Activated CD4-positive, alpha-beta T cell treated with anti-CD3 and anti-CD28 coated beads, Interleukin-2, amount 10 ng/mL, durations not matched to agents 24 days and 14 days (primary cell): ENCODE data around the gene GRK1. TPM values are rescaled to one million over a fixed set of nuclear protein-coding genes. Genes with fewer than 3 reads are reported as not detected.
"Not testable (repeated sequence)": the region's sequence is repeated elsewhere in the genome, so short reads cannot be mapped to it uniquely, and the experiment has no call there.

Experiments
- DNase-seq: peaks from one replicate; pipeline ENCODE4 v3.0.0; 2022
- H3K27ac Mint-ChIP-seq: one replicate; pipeline ENCODE4 v1.8.0; 2022; ENCODE audit warnings: mild to moderate bottlenecking, mixed read lengths
- H3K27me3 Mint-ChIP-seq: one replicate; pipeline ENCODE4 v1.8.0; 2022; ENCODE audit warnings: mixed read lengths
- H3K36me3 Mint-ChIP-seq: one replicate; pipeline ENCODE4 v1.8.0; 2022; ENCODE audit warnings: low read depth, mild to moderate bottlenecking, mixed read lengths
- H3K4me1 Mint-ChIP-seq: one replicate; pipeline ENCODE4 v1.8.0; 2021; ENCODE audit warnings: mixed read lengths
- H3K4me3 Mint-ChIP-seq: one replicate; pipeline ENCODE4 v1.8.0; 2022; ENCODE audit warnings: mild to moderate bottlenecking, moderate library complexity, mixed read lengths
- H3K9me3 Mint-ChIP-seq: one replicate; pipeline ENCODE4 v1.8.0; 2021; ENCODE audit warnings: mixed read lengths
- intact Hi-C: fragments of 100-400 bp; cut with micrococcal nuclease; formaldehyde crosslinking; loops from one replicate; pipeline ENCODE4 v1.15.1; 2023
- total RNA-seq: library from RNA; stranded (reverse); gene quantifications from 2 replicates; pipeline ENCODE4 v1.2.3, GENCODE V29; 2022

GRK1 gene
- total RNA-seq, 1 donor from 2014 or later: 0.07 TPM

DNA sequence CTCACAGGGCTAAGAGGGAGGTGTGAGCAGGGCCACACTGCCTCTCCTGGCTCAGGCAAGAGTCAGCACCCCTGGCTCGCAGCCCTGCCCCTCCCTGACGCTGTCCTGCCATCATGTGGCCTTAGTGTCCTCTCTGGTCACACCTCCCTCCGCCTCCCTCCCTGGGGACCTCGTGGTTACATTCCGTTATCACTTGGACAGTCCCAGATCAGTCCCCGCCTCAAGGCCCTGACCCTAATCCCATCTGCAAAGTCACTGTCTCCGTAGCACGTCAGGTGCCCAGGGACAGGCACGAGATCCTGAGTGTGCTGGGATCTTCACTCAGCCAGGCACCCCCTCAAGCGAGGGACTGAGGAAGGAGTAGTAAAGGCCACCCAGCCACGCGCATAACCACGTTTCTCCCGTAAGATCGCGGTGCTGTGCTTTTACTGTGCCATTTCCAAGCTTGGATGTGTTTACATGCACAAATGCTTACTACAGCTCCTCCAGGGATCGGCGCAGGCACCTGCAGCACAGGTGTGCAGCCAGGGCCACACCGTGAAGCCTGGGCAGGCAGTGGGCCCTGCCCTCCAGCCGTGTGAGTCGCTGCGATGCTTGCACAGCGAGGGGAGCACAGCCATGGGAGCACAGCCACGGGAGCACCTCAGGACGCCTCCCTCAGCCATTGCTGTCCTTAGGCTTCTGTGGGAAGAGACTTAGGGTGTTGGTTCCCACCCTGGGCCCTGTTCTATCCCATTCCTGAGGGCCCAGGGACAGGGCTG is 81.3 kb downstream of the GRK1 start:
- no peak overlapping the region for H3K27ac Mint-ChIP-seq
- H3K36me3 Mint-ChIP-seq: no peaks in the 10 kb centered on the region
- intact Hi-C loops: no loop called here
- no peak for DNase-seq
- H3K4me3 Mint-ChIP-seq: no peak overlapping the region
- no peaks in the 10 kb centered on the region for H3K4me1 Mint-ChIP-seq
- H3K27me3 Mint-ChIP-seq: peaks cover 3% of the 10 kb centered on the region
- H3K9me3 Mint-ChIP-seq: peaks cover 17% of the 10 kb centered on the region

GRCh38 chr13:113748862-113749451 is 81.9 kb downstream of the GRK1 start:
- H3K9me3 Mint-ChIP-seq: peaks cover 18% of the 10 kb centered on the region
- no peaks in the 10 kb centered on the region for H3K36me3 Mint-ChIP-seq
- no peak overlapping the region for H3K27ac Mint-ChIP-seq
- no peaks in the 10 kb centered on the region for H3K4me1 Mint-ChIP-seq
- H3K4me3 Mint-ChIP-seq: no peak overlapping the region
- intact Hi-C loops: no loop called here
- DNase-seq: no peak
- peaks cover 3% of the 10 kb centered on the region for H3K27me3 Mint-ChIP-seq

- Mint-ChIP-seq H3K4me3 (no peak overlapping the region), H3K9me3 (peaks cover 18% of the 10 kb centered on the region), H3K4me1 (no peaks in the 10 kb centered on the region)
Observed at GRCh38 chr13:113749507-113749906, 82.5 kb downstream of the GRK1 start.

GRCh38 chr13:113749967-113750366 is 82.9 kb downstream of the GRK1 start:
- H3K36me3 Mint-ChIP-seq: no peaks in the 10 kb centered on the region

More at GRCh38 chr13:113749507-113749906, 82.5 kb downstream of the GRK1 start:
- Mint-ChIP-seq H3K36me3 (no peaks in the 10 kb centered on the region), H3K27ac (no peak overlapping the region), H3K27me3 (peaks cover 3% of the 10 kb centered on the region)
- DNase-seq: no peak
- intact Hi-C loops: no loop called here

DNA sequence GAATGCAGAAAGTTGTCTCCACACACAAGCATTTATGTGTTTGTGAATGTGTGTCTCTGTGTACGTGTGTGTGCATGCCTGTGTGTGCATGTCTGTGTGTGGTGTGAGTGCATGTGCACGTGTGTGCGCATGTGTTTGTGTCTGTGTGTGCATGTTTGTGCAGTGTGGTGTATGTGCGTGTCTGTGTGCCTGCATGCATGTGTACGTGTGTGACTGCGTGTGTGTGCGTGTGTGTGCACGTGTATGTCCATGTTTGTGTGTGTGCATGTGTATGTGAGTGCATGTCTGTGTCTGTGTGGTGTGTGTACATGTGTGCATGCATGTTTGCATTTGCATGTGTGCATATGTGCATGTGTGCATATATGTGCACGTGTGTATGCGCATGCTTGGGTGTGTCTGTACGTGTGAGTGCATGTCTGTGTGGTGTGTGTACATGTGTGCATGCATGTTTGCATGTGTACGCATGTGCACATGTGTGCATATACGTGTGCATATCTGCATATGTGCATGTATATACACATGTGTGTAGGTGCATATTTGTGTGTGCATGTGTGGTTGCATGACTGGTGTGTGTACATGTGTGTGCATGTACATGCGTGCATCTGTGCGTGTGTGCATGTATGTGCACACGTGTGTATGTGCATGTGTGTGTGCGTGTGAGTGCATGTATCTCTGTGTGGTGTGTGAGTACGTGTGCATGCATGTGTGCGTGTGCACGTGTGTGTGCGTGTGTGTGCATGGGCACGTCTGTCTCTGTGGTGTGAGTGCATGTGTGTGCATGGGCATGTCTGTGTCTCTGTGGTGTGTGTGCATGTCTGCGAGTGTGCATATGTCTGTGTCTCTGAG is 83.8 kb downstream of the GRK1 start:
- Mint-ChIP-seq H3K4me1 (no peaks in the 10 kb centered on the region), H3K27ac (no peak overlapping the region), H3K27me3 (no peaks in the 10 kb centered on the region), H3K9me3 (peaks cover 18% of the 10 kb centered on the region), H3K4me3 (no peak overlapping the region), H3K36me3 (no peaks in the 10 kb centered on the region)
- intact Hi-C loops: no loop called here
- DNase-seq: no peak

More at GRCh38 chr13:113749967-113750366, 82.9 kb downstream of the GRK1 start:
- intact Hi-C loops: no loop called here
- no peaks in the 10 kb centered on the region for H3K4me1 Mint-ChIP-seq
- H3K9me3 Mint-ChIP-seq: peaks cover 18% of the 10 kb centered on the region
- no peak overlapping the region for H3K27ac Mint-ChIP-seq
- H3K27me3 Mint-ChIP-seq: peaks cover under 1% of the 10 kb centered on the region
- DNase-seq: no peak
- no peak overlapping the region for H3K4me3 Mint-ChIP-seq

- intact Hi-C loops: no loop called here
- no peak for DNase-seq
- Mint-ChIP-seq H3K4me3 (no peak overlapping the region), H3K36me3 (no peaks in the 10 kb centered on the region), H3K27me3 (no peaks in the 10 kb centered on the region), H3K9me3 (peaks cover 18% of the 10 kb centered on the region), H3K27ac (no peak overlapping the region), H3K4me1 (no peaks in the 10 kb centered on the region)
Observed at GRCh38 chr13:113751491-113751890, 84.5 kb downstream of the GRK1 start.

GRCh38 chr13:113752211-113752986 is 85.4 kb downstream of the GRK1 start:
- H3K4me3 Mint-ChIP-seq, H3K27me3 Mint-ChIP-seq, H3K36me3 Mint-ChIP-seq, H3K27ac Mint-ChIP-seq, intact Hi-C loops, DNase-seq, H3K4me1 Mint-ChIP-seq: not testable (repeated sequence)
- peaks cover 18% of the 10 kb centered on the region for H3K9me3 Mint-ChIP-seq

DNA sequence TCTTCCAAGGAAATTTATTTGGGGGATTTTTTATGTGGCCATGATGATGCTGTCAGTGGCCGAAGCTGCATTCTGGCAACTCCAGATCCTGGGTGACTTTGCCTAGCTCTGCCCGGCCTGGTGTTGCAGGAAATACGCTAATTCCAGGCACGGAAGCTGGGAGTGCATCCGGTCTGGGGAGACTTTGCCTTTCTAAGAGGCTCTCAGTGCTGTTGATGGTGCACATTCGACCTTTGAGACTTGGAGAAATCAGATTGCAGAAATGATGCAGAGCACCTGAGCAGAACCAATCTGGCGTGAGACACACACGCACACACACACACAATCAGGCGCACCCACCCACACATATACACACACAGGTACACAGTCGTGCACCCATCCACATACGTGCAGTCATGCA is 86.2 kb downstream of the GRK1 start:
- no peak overlapping the region for H3K27ac Mint-ChIP-seq
- H3K4me3 Mint-ChIP-seq: no peak overlapping the region
- H3K9me3 Mint-ChIP-seq: peaks cover 18% of the 10 kb centered on the region
- peaks cover 5% of the 10 kb centered on the region for H3K27me3 Mint-ChIP-seq
- intact Hi-C loops: no loop called here
- no peaks in the 10 kb centered on the region for H3K36me3 Mint-ChIP-seq
- H3K4me1 Mint-ChIP-seq: peaks cover 3% of the 10 kb centered on the region
- DNase-seq: no peak

DNA sequence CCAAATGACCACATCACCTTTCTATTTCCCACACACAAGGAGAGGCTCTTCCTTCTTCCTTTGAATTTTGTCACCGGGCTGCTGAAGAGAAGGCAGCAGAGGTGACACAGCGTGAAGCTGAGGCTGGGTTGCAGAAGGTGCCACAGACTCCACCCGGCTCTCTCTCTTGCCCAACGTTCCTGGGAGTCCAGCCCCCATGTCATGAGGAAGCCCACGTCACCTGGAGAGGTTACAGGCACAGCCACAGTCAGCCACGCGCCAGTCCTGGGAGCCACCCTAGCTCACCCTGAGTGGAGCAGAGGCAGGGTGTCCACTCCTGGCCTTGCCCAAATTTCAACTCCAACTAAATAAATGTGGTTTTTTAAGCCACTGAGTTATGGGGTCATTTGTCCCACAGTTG is 87.2 kb downstream of the GRK1 start:
- peaks cover 10% of the 10 kb centered on the region for H3K27me3 Mint-ChIP-seq
- peaks cover 18% of the 10 kb centered on the region for H3K9me3 Mint-ChIP-seq
- peaks cover 6% of the 10 kb centered on the region for H3K4me1 Mint-ChIP-seq
- no peak overlapping the region for H3K27ac Mint-ChIP-seq
- no peak for DNase-seq
- no peak overlapping the region for H3K4me3 Mint-ChIP-seq
- H3K36me3 Mint-ChIP-seq: no peaks in the 10 kb centered on the region
- intact Hi-C loops: no loop called here

- H3K9me3 Mint-ChIP-seq: peaks cover 18% of the 10 kb centered on the region
- intact Hi-C loops: no loop called here
- no peak overlapping the region for H3K27ac Mint-ChIP-seq
- peaks cover 11% of the 10 kb centered on the region for H3K4me1 Mint-ChIP-seq
- DNase-seq: no peak
- H3K36me3 Mint-ChIP-seq: no peaks in the 10 kb centered on the region
- H3K4me3 Mint-ChIP-seq: no peak overlapping the region
- H3K27me3 Mint-ChIP-seq: peaks cover 14% of the 10 kb centered on the region
Observed at GRCh38 chr13:113754691-113755090, 87.7 kb downstream of the GRK1 start.

GRCh38 chr13:113756441-113757097 is 89.5 kb downstream of the GRK1 start:
- Mint-ChIP-seq H3K27ac (no peak overlapping the region), H3K36me3 (no peaks in the 10 kb centered on the region), H3K9me3 (peaks cover 6% of the 10 kb centered on the region), H3K4me1 (peaks cover 13% of the 10 kb centered on the region), H3K27me3 (peaks cover 31% of the 10 kb centered on the region), H3K4me3 (no peak overlapping the region)
- intact Hi-C loops: no loop called here
- no peak for DNase-seq

DNA sequence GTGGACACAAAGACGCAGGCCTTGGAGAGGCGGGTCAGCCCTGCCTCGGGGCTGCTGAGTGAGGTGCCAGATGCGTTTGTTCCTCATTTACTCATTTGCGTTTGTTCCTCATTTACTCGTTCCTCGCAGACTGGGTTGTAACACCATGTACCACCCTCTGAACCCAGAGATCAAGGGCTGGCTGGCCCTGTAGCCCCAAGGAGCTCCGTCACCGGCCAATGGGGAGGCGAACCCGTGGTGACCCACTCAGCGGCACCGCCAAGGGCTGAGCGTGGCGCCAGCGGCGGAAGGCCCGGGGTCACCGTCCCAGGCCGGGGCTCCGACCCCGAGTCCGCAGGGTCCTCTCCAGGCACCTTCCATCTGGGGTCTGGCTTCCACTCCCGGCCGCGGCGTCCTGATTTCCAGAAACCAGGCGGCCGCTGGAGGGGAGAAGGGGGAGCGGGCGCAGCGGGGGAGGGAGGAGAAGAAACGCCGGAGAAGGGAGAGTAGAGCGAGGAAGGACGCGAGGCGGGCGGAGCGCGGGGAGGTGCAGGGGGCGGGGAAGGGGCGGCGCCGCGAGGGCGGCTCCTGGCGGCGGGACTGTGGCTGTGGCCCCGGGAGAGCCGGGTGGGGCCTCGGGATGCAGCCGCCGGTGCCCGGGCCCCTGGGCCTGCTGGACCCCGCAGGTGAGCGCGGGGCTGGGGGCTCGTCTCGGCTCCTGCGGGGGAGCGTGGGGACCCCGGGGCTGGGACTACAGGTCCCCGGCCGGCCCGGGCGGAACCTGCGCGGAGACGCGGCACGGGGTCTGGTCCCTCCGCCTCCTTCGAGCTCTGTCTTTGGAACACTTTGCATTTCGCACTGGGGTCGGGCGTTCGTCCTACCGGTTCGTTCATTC is 91.9 kb downstream of the GRK1 start, which contains the start of gene TMEM255B:
TMEM255B (plus strand) TSS at position 576 of the 874 bp plus-strand sequence; CDS start at position 620, 44 bp downstream.
- intact Hi-C loops: no loop called here
- Mint-ChIP-seq H3K9me3 (no peaks in the 10 kb centered on the region), H3K4me1 (peaks cover 13% of the 10 kb centered on the region), H3K36me3 (no peaks in the 10 kb centered on the region), H3K27me3 (peaks cover 44% of the 10 kb centered on the region), H3K4me3 (peak within 1 kb of the TSS; percentile 91), H3K27ac (no peak within 1 kb of the TSS)
- peak; percentile 91 for DNase-seq
